Dermis blood vessel endothelial cell (primary cell): ENCODE data around the gene BACE2. TPM values are rescaled to one million over a fixed set of nuclear protein-coding genes. Genes with fewer than 3 reads are reported as not detected.
A peak's percentile ranks its signal among the peaks of the same experiment; 100 is the strongest.
"Not testable (repeated sequence)": the region's sequence is repeated elsewhere in the genome, so short reads cannot be mapped to it uniquely, and the experiment has no call there.

ENCODE experiments used
- DNase-seq: peaks from one replicate; pipeline ENCODE4 v3.0.0; 2010
- total RNA-seq: library from RNA; depleted of rRNA; stranded (reverse); fragments of >200 nt; gene quantifications from 2 replicates; pipeline ENCODE4 v1.2.3, GENCODE V29; 2014

The BACE2 gene
- total RNA-seq, 1 donor from 2014 or later = 696 TPM

- DNase-seq = no peak
Measured at GRCh38 chr21:41186755-41187536, 19.0 kb downstream of the BACE2 start.

GRCh38 chr21:41187537-41188025 lies 19.6 kb downstream of the BACE2 start:
- no peak for DNase-seq

GRCh38 chr21:41188486-41189149 lies 20.7 kb downstream of the BACE2 start:
- no peak for DNase-seq

- no peak for DNase-seq
Measured at GRCh38 chr21:41189150-41189745, 21.3 kb downstream of the BACE2 start.

- not testable (repeated sequence) for DNase-seq
Measured at GRCh38 chr21:41192552-41192951, 24.6 kb downstream of the BACE2 start.

GRCh38 chr21:41195311-41195710 lies 27.4 kb downstream of the BACE2 start:
- no peak for DNase-seq

- DNase-seq = peak; percentile 44
Measured at GRCh38 chr21:41196993-41197392, 29.0 kb downstream of the BACE2 start.

GRCh38 chr21:41197582-41197981 lies 29.6 kb downstream of the BACE2 start:
- no peak for DNase-seq

GRCh38 chr21:41198647-41199046 lies 30.7 kb downstream of the BACE2 start:
- not testable (repeated sequence) for DNase-seq

GRCh38 chr21:41199123-41199522 lies 31.2 kb downstream of the BACE2 start:
- DNase-seq = no peak

GRCh38 chr21:41199588-41199987 lies 31.6 kb downstream of the BACE2 start:
- DNase-seq = no peak

- DNase-seq = no peak
Measured at GRCh38 chr21:41201385-41201784, 33.4 kb downstream of the BACE2 start.

GRCh38 chr21:41204736-41205135 lies 36.8 kb downstream of the BACE2 start:
- DNase-seq = no peak

GRCh38 chr21:41207401-41208375 lies 39.7 kb downstream of the BACE2 start:
- peak; percentile 78 for DNase-seq

- no peak for DNase-seq
Measured at GRCh38 chr21:41208376-41208763, 40.4 kb downstream of the BACE2 start.

GRCh38 chr21:41209016-41209619 lies 41.2 kb downstream of the BACE2 start:
- no peak for DNase-seq

- no peak for DNase-seq
Measured at GRCh38 chr21:41210426-41211059, 42.6 kb downstream of the BACE2 start.

GRCh38 chr21:41211060-41211805 lies 43.3 kb downstream of the BACE2 start:
- no peak for DNase-seq

GRCh38 chr21:41213021-41213420 lies 45.1 kb downstream of the BACE2 start:
- no peak for DNase-seq

- no peak for DNase-seq
Measured at GRCh38 chr21:41215856-41216408, 48.0 kb downstream of the BACE2 start.
